Myocyte (in vitro differentiated cells): Measurements from ENCODE around the gene FARP1. TPM values are rescaled to one million over a fixed set of nuclear protein-coding genes. Genes with fewer than 3 reads are reported as not detected.

Experiments used
- DNase-seq: peaks from one replicate; pipeline ENCODE4 v3.0.0-alpha.2; 2012; ENCODE audit warnings: low read depth
- total RNA-seq: library from RNA; depleted of rRNA; stranded (reverse); fragments of >200 nt; gene quantifications from 2 replicates; pipeline ENCODE4 v1.2.3, GENCODE V29; 2014

FARP1 gene
- total RNA-seq, 1 donor from 2014 or later = 18.5 TPM

GRCh38 chr13:98175043-98175442, 32.1 kb downstream of the FARP1 start:
- DNase-seq = no peak

GRCh38 chr13:98175823-98176222, 32.9 kb downstream of the FARP1 start:
- no peak for DNase-seq

- no peak for DNase-seq
These were observed 34.1 kb downstream of the FARP1 start, which contains the start of gene RNF113B for GRCh38 chr13:98176777-98177608. RNF113B (minus strand) TSS chr13:98177269; CDS start chr13:98177236, 33 bp downstream.

- no peak for DNase-seq
These were observed 37.2 kb downstream of the FARP1 start for GRCh38 chr13:98180092-98180491.

GRCh38 chr13:98181111-98181815, 38.4 kb downstream of the FARP1 start:
- no peak for DNase-seq

DNA sequence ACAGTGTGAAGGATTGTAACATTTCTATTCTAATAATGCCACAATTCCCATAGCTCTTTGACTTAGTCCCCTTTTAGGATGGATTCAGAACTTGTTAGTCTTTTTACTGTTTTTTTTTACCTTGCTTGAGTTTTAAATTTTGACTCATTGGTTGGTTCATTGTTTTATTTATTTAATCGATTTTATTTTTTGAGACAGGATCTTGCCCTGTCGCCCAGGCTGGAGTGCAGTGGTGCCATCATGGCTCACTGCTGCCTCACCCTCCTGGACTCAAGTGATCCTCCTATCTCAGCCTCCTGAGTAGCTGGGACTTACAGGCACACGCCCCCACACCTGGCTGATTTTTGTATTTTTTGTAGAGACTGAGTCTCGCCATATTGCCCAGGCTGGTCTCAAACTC, 39.3 kb downstream of the FARP1 start:
- no peak for DNase-seq

- DNase-seq = peak; percentile 57
These were observed 39.7 kb downstream of the FARP1 start for GRCh38 chr13:98182589-98182988.

- peak; percentile 35 for DNase-seq
These were observed 41.9 kb downstream of the FARP1 start for GRCh38 chr13:98184792-98185191.

DNA sequence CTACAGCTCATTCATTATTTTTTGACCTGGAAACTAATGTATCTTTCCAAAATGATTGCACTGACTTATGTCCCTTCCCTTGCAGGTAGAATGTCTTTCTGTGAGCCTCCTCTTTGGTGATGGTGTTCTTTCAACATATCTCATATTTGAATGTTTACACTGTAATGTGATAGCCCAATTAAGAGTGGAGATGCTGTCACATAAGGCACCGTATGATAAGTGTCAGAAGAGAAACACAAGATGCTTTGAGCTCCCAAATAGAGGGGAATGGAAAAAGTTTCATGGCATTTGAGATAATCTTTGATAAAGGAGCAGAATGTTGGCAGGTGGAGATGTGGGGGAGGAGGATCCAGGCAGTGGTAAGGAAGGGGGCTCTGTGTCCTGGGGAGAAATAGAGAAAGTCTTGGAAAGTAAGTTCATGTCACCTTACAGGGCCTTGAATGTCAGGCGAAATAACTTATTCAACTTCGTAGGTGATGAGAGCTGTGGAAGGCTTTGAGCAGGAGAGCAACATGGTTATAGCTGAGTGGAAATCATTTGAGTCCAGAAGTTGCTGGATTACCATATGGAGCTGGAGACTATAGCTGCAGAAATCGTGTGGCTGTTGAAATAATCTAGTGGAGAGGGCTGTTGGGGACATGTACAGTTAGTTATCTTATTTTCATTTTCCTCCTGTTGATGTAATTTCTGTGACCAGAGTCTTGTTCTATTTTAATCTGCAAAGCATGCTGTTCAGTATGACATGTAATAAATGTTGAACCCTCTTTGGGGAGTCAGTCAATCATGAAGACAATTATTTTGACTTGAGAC, 44.5 kb downstream of the FARP1 start:
- no peak for DNase-seq

DNA sequence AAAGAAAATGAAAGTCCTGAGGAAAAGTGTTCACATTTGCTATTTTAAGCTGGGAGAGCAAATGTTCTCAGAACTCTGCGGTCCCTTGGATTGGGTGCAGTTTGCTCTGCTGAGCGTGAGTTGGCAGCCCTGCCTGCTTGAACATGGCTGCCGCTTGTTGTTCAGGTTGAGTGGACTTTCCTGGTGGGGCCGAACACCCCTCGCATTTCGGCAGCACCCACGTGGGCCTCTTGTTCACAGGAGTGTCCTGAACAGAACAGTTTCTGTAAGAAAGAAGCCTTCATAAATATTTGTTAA, 45.0 kb downstream of the FARP1 start:
- DNase-seq = peak; percentile 25

GRCh38 chr13:98188544-98189166, 45.8 kb downstream of the FARP1 start:
- DNase-seq = no peak

DNA sequence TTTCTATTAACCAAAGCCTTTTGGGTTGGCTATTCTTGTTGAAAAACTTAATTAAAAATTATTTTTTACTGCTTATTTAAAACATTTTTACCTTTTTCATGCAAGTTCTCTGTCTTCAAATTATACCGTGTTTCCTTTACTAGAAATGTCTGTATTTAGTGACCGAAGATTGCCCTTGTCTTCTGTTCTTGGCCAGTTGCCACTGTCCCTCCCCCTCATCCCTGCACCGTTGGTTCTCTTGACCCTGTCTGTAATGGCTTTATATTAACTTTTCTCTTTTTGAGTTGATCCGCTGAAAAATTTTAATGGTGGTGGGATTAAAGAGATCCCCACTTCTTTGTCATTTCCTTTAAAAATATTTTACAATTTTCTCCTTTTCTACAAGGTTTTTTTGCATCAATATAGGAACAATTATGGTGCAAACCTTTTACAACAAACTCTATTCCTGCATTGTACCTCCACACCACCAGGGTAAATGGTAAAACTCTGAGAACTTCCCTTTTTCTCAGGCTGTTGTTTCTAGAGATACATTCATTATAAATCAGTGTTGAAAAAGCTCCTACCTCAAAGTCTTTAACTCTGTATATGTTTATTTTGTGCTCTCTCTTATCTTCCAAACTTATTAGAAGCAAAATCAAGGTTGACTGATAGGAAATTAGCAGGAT, 47.1 kb downstream of the FARP1 start:
- DNase-seq = no peak

DNA sequence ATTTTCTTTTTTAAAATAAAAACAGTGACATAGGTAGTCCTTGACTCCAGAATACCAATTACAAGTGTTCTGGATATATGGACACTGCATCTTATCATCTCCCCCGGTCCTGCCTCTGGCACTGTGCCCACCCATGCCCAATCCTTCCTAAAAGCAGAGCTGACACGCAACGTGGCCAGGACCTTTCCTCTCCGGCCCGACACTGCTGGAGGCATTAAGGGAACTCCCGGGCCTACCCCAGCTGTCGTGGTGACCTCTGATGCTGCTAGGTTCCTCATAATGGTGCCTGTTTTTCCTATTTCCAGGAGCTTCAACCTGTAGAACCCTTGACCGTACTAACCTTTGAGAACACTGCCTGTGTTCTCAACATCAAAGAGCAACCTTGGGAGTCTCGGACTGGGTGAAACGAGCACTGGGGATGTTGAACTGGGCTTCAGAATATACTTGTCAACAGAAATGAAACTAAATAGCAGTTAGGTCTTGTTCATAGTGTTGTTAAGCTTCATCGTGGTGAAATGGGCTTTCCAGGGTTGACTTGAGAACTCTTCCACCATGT, 48.1 kb downstream of the FARP1 start:
- DNase-seq = peak; percentile 12

DNA sequence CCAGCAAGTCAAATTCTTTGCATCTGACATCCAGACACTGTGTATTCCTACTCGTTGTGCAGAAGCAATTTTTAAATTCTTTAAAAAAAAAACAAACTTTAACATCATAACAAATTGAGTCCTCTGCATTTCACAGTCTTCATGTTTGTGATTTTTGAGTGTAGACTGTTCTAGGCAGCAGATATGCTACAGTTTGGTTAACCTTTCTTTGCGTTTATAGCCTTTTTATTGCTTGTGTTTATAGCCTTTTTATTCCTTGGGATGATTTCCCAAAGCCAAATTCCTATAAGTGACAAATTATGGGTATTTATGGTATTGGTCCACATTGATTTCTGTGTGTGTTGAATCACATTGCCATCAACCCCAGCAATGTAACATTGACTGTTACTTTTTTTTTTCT, 49.1 kb downstream of the FARP1 start:
- DNase-seq = no peak

DNA sequence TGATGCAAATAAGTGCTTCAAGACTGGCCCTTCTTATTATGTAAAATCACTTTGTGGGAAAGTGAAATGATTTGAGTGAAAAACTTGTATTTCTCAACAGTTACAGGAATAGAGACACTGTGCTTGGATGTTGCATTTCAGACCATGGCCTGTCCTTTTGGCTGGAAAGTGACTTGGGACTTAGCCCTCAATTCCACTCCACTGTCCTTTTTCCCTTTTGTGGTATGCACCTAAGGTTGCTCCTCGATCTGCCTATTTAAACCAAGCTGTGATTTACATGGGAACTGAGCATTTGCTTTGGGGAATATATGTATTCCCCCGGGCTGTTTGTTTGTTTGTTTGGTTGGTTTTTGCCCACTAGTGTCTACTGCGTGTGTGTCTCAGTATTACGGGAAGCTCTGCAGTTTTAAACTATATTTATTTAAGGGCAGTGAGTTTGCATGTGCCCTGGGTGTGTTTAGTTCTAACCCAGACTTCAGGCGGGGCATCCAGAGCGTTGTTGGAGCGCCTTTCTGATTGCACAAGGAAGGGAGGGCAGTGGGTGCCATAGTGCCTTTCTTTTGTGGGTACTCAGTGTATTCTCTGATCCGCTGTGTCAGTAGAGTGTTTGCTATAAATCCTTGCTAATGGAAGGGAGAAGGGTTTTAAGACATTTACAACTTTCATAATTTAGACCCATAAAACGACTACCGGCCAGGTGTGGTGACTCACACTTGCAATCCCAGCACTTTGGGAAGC, 52.3 kb downstream of the FARP1 start:
- DNase-seq = no peak

DNA sequence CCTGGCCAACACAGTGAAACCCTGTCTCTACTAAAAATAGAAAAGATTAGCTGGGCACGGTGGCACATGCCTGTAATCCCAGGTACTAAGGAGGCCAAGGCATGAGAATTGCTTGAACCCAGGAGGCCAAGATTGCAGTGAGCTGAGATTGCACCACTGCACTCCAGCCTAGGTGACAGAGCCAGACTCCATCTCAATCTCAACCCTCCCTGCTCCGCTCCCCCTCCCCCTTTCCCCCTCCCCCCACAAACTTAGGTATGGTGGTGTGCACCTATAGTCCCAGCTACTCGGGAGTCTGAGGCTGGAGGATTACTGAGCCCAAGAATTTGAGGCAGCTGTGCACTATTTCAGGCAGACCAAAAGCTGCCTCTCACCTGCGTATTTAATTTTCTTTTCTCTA, 55.8 kb downstream of the FARP1 start:
- no peak for DNase-seq

DNA sequence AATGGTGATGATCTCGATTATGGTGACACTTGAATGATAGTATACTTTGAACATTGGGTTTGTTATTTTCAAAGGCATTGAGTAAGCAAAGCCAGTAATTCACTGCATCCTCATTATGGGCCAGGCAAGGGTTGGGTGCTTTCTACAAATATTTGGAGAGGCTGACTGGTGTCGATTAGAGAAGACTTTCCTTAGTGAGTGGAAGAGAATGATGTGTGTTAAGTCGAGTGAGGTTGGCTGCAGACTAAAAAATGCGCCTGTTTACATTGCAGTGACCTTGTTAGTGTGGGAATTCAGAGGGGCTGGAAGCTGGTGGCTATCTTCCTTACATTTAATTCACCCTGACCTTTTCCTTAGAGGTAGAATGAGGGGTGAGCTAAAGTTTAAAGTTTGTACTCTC, 56.6 kb downstream of the FARP1 start:
- DNase-seq = no peak

GRCh38 chr13:98200211-98200878, 57.5 kb downstream of the FARP1 start:
- DNase-seq = no peak

- DNase-seq = no peak
These were observed 58.3 kb downstream of the FARP1 start for GRCh38 chr13:98201189-98201588.
